ENCODE measurements around the gene STAB1. TPM values are rescaled to one million over a fixed set of nuclear protein-coding genes. Genes with fewer than 3 reads are reported as not detected.

Gene STAB1
- total and polyA plus RNA-seq, 2 of the 13 experiments (the other 11 are each of a cell fraction or from before 2014, with no cell fraction given): 0.09 to 0.34 TPM

- TF ChIP-seq ZNF121 (CRISPR knock-in tag; IDR thresholded peaks at IDR 0.05) (no peak), ZNF557 (CRISPR knock-in tag; IDR thresholded peaks at IDR 0.05) (no peak), GMEB2 (CRISPR knock-in tag; IDR thresholded peaks at IDR 0.05; ENCODE audit: low read depth) (no peak), NFYC (CRISPR knock-in tag; IDR thresholded peaks at IDR 0.05) (peak; percentile 69), ZNF782 (CRISPR knock-in tag; IDR thresholded peaks at IDR 0.05; ENCODE audit: borderline replicate concordance) (no peak), USF2 (IDR thresholded peaks at IDR 0.05; ENCODE audit: low read depth, low read length) (no peak), USF2 (CRISPR knock-in tag; IDR thresholded peaks at IDR 0.05; ENCODE audit: borderline replicate concordance) (peak; percentile 63; the same call in 1 of the 2 replicates), PHF5A (CRISPR knock-in tag; IDR thresholded peaks at IDR 0.05; ENCODE audit: low read depth, unreplicated experiment) (no peak), SATB2 (CRISPR knock-in tag; IDR thresholded peaks at IDR 0.05) (no peak), EED (CRISPR knock-in tag; IDR thresholded peaks at IDR 0.05) (no peak), PTBP1 (IDR thresholded peaks at IDR 0.05; ENCODE audit: low read depth, low read length, poor library complexity, severe bottlenecking) (no peak), ZNF562 (CRISPR knock-in tag; IDR thresholded peaks at IDR 0.05; ENCODE audit: borderline replicate concordance) (no peak), ZBTB33 (CRISPR knock-in tag; IDR thresholded peaks at IDR 0.05) (no peak), ZNF367 (CRISPR knock-in tag; IDR thresholded peaks at IDR 0.05; ENCODE audit: borderline replicate concordance) (no peak), HOMEZ (CRISPR knock-in tag; IDR thresholded peaks at IDR 0.05; ENCODE audit: low read depth) (no peak), ZNF891 (CRISPR knock-in tag; IDR thresholded peaks at IDR 0.05) (no peak), ZNF703 (CRISPR knock-in tag; IDR thresholded peaks at IDR 0.05; ENCODE audit: borderline replicate concordance) (no peak), CENPBD1 (CRISPR knock-in tag; IDR thresholded peaks at IDR 0.05; ENCODE audit: borderline replicate concordance, low read depth) (no peak), KDM3A (CRISPR knock-in tag; IDR thresholded peaks at IDR 0.05; ENCODE audit: low read depth) (peak; percentile 67; the same call in 1 of the 2 replicates), TEAD2 (CRISPR knock-in tag; IDR thresholded peaks at IDR 0.05) (no peak), ZKSCAN8 (CRISPR knock-in tag; IDR thresholded peaks at IDR 0.05; ENCODE audit: borderline replicate concordance) (no peak), ZNF614 (CRISPR knock-in tag; IDR thresholded peaks at IDR 0.05; ENCODE audit: borderline replicate concordance) (peak; percentile 46; the same call in 1 of the 2 replicates), HOXA3 (CRISPR knock-in tag; IDR thresholded peaks at IDR 0.05) (peak; percentile 90)
Measured at GRCh38 chr3:52455283-52456168, 39.6 kb upstream of the STAB1 start, which contains the start of gene NISCH (continued).

Data from HepG2 (cell line).